GM21515 (cell line): ENCODE measurements around the gene PI16.
"Not testable (repeated sequence)": the region's sequence is repeated elsewhere in the genome, so short reads cannot be mapped to it uniquely, and the experiment has no call there.

Source experiments
- ATAC-seq: cut with Tn5 transposase; IDR thresholded peaks from one replicate; pipeline ENCODE4 v1.9.1; 2021; ENCODE audit not compliant: unreplicated experiment

The PI16 gene

DNA sequence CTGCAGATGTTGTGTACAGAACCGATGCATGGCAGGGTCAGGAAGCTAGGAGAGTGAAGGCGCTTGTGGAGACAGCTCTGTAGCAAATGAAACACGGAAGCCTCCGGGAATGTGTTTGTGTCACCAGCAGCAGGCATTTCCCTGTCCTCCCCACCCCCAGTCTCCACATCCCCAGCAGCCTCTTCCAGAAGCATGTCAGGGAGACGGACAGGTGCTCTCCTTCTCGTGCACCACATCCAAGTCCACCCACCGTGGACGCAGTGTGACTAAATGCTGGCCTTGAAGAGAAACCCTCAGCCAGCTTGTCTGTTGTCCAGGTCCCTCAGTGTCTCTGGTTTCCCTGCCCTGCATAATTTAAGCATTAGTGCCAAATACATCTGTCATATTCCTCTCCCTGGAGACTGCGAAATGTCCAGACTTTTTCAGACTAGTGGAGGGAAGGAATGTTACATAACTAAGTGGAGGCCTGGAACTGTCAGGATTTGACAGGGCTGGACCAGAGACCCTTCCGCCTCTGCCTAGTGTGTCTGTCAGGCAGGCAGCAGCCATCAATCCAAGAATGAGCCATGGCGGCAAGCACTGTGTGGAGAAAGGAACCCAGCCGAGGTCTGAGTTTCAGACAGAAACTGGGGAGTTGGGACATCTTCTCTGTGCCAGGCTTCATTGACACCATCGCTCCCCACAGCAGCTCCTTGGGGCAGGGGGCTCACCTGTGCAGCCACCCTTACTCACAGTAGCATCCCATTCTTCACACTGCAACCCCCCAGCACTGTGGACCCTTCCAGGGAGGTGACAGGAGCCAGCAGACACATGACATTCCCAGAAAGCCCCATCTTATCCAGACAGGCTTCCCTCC, 26.6 kb upstream of the PI16 start:
- ATAC-seq = no peak

DNA sequence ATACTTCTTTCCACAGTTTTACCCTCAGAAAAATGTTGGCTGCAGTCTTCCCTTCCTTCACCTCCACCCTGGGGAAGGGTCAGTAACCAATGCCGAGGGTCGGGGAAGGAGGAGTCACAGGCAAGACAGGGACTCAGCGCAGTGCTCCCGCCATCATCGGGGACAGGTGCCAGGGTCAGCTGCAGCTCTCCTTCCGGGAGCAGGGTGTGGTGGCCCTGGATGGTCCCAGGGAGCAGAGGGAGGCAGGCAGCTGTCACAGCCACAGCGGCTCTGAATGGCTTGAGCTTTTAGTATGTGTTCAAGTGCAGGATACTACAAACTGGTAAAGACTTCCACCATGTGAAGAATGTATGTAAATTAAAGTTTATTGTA, 26.0 kb upstream of the PI16 start:
- no peak for ATAC-seq

DNA sequence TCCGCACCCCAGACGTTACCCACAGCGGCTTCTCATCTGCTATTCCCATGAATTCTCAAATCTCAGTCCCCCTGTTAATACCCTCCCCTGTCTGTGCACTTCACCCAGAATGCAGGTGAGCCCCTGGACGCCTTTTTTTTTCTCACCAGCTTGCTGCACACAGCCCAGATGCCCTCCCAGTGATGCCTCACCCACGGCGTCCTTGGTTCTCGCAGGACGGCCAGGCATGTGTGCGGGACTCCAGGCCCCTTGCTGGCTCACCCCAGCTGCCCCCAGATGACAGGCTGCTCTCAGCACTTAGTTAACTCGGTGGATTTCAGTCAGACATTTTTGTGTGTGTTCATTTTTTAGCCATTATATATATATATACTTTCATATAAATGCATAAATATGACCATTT, 25.4 kb upstream of the PI16 start:
- no peak for ATAC-seq

DNA sequence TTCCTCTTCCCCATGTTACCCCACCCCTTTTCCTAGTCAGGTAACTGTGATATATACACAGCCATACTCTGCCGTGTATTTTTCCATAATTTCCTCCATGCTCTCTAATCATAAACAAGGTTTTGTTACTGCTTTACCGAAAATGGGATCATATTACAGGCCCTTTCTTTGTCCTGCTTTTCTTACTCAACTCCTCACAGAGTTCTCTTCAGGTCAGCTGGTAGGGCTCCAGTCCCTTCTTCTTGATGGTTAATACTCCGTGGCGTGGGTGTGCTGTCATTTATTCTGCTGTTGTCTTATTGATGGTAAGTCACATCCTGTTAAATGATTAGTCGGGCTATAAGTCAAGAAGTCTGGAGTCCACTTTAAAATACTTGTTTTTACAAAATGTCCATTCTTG, 24.9 kb upstream of the PI16 start:
- no peak for ATAC-seq

DNA sequence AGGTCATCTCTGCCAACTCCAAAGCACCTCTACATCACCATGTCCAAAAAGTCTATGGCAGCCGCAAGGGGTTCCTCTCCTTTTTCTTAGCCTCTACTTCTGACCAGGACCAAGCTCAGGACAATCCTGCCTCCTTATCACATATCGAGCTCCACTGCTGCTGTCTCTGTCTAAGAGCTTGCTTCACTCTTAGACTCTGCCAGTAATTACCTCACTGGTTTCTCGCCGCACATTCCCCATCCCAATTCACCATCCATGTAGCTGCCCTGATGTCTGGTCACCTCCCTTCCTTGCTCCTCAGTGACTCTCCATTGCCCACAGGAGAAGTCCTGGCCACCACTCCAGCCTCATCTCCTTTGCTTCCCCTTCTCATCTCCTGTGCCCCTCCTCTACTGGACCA, 24.1 kb upstream of the PI16 start:
- ATAC-seq = no peak

DNA sequence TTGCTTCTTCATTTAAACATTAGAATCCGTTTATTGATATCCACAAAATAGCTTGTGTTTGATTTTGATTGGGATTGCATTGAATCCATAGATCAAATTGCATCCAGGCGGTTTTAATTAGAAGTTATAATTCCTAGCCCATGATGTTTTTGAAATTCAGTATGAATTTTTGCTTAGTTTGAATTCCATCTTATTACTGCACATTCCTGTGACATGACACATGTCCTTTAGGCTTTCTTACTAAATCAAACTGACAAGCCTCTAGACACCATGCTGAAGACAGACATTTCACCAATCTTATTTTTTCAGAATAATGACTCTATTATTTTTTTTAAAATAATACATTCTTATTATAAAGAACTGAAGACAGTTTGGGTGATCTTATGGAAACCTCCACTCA, 21.4 kb upstream of the PI16 start:
- ATAC-seq = no peak

DNA sequence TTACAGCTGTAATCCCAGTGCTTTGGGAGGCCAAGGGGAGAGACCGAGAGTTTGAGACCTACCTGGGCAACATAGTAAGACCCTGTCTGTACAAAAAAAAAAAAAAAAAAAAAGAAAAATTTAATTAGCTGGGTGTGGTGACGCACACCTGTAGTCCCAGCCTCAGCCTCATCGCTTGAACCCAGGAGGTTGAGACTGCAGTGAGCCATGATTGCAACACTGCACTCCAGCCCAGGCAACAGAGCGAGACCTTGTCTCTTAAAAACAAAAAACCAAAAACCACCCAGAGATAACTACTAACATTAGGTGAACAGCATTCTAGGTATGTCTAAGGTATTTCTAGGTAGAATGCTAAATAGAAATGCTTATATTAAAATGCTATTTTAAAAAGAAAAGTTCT, 21.0 kb upstream of the PI16 start:
- ATAC-seq = no peak

DNA sequence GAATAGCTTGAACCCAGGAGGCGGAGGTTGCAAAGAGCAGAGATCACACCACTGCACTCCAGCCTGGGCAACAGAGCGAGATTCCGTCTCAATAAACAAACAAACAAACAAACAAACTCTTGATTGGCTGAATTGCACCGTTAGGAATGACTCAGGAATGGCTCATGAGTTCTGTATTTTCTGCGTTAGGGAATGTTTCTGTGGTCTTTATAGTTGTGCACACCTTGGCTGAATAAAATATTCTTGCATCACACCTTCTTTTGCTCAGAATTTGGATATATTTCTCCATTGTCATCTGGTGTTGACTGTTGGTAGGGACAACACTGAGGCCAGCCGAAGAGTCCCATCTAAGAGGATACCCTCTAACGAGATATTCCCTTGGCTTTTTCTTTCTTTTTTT, 19.6 kb upstream of the PI16 start:
- no peak for ATAC-seq

DNA sequence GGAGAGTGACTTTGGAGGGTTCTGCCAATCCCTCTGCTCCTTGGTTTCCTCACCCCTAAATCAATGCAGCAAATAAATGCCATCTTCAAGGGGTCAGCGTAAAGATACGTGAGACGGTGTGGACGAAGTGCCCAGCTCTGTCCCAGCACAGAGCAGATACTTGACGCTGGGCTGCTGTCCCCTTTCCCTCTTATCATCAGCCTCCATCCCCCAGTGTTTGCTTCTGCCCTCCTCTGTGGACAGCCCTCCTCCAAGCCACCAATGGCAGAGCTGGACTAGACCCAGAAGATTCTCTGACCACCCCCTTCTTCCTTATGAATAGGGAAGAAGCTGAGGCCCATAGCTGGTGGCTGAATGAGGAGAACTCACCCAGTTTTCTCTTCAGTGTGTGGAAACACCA, 17.7 kb upstream of the PI16 start:
- ATAC-seq = no peak

DNA sequence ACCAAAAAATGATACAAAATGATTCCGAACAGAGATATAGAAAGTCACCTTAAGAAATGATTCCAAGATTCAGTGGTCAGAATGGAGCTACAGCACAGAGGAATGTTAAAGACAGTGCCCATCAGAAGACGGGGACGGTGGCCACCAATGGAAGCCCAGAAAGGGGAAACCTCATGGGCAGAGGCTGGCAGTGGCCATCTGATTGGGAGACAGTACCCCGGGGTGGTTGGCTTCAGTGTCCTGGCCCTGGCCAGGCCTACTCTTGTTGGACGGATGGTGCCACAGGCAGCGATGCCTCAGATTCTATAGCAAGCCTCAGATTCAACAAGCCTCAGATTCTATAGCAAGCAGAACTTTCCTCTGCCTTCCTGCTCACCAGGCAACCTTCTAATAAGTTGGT, 16.6 kb upstream of the PI16 start:
- no peak for ATAC-seq

DNA sequence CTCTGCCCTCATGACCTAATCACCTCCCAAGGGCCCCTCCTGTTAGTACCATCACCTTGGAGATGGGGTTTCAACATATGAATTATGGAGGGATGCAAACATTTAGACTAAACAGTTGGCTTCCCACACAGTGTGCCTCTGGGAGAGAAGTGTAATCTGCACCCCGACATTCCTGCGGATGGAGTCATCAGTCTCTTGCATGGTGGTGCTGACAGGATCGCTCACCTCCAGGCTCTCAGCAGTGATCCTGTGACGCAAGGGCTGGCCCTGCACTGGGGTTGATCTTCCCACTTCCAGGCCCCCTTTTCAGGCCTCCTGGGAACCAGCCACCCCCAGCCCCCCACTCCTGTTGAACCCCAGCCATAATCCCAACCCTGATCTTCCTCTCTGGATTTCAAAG, 16.0 kb upstream of the PI16 start:
- ATAC-seq = no peak

DNA sequence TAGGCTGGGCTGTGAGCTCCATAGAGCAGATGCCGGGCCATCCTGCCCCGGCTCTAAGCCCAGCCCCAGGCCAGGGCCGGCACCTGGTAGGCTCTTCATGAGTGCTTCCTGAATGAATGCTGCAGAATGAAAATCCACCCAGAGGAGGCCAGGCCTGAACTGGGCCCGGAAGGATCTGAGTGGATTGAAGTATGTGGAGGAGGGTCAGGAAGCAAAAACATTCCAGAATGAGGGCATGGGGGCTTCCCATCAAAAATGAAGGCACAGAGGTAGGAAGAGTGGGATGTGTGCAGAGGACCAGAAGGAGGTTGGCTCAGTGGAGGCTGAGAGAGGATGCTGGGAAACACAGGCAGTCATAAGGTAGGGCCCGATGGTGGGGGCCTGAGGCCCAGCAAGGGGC, 15.5 kb upstream of the PI16 start:
- not testable (repeated sequence) for ATAC-seq

DNA sequence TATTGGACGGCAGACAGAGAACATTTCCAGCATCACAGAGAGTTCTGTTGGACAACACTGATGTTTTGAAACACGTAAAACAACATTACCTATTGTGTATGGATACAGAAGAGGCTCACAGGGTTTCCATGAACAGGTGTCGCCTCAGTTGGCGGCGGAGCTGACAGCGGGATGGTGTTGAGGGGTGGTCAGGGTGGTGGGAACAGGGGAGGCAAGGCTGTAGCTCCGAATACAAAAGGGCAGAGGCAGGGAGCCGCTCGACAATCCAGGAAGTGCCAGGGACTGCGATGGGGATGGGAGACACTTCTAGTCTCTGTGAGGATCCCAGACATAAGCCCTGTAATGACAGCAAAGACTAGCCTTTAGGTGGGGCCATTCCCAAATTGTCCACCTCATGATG, 14.5 kb upstream of the PI16 start:
- ATAC-seq = no peak

DNA sequence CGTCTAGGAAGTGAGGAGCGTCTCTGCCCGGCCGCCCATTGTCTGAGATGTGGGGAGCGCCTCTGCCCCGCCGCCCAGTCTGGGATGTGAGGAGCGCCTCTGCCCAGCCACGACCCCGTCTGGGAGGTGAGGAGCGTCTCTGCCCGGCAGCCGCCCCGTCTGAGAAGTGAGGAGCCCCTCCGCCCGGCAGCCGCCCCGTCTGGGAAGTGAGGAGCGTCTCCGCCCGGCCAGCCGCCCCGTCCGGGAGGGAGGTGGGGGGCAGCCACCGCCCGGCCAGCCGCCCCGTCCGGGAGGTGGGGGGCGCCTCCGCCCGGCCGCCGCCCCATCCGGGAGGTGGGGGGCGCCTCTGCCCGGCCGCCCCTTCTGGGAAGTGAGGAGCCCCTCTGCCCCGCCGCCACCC, 13.0 kb upstream of the PI16 start:
- ATAC-seq = not testable (repeated sequence)

DNA sequence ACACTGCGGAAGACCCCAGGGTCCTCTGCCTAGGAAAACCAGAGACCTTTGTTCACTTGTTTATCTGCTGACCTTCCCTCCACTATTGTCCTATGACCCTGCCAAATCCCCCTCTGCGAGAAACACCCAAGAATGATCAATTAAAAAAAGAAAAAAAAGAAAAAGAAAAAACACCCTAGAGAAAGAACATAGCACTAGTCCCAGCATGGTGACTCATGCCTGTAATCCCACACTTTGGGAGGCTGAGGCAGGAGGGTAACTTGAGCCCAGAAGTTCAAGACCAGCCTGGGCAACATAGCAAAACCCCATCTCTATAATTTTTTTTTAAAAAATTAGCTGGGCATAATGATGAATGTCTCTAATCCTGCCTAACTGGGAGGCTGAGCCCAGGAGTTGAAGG, 12.2 kb upstream of the PI16 start:
- ATAC-seq = not testable (repeated sequence)

DNA sequence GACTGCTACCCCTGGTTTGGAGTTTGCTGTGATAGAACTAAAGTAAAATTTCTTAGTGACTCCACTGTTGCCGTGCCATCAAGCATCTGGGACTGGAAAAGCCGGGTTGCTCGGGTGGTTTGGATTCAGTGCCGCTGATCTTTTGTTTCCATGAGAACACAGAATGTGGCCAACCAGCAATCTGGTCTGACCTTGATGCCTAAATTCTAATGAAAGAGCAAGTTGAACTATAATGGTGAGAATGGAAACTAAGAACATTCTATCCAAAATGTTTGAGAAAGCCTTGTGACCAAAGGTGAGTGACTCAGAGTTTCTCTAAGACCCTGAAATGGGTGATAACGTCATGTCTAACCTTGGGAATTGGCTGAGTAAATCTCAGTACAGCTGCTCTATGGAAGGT, 9.9 kb upstream of the PI16 start:
- no peak for ATAC-seq

DNA sequence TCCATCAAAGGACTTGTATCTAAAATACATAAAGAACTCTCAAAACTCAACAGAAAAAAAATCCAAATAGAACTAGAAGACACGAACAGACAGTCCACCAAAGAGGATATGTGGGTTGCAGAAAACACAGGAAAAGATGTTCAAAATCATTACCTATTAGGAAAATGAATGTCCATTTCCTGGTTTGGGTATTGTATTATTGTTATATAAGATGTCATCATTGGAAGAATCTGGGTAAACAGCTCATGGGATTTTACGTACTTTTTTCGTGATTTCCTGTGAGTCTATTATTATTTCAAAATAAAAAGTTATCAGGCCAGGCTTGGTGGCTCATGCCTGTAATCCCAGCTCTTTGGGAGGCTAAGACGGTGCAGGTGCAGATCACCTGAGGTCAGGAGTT, 9.2 kb upstream of the PI16 start:
- no peak for ATAC-seq

DNA sequence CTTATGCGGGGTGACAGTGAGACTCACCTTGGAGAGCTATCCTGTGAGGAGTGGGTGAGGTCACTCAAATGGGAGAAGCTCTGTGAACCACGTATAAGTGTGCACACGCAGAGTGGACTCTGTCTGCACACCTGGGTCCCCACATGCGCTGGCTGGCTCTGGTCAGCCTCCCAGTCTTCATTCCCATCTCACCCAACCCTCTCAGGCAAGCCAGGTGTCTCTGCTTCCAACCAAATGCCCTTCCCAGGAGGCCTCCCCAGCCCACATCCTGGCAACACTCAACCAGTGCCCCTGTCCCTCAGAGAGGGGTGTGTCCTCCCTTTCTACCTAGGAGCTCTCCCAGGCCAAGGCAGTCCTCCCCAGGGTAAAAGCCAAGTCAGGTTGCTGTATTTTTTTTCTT, 8.0 kb upstream of the PI16 start:
- no peak for ATAC-seq

DNA sequence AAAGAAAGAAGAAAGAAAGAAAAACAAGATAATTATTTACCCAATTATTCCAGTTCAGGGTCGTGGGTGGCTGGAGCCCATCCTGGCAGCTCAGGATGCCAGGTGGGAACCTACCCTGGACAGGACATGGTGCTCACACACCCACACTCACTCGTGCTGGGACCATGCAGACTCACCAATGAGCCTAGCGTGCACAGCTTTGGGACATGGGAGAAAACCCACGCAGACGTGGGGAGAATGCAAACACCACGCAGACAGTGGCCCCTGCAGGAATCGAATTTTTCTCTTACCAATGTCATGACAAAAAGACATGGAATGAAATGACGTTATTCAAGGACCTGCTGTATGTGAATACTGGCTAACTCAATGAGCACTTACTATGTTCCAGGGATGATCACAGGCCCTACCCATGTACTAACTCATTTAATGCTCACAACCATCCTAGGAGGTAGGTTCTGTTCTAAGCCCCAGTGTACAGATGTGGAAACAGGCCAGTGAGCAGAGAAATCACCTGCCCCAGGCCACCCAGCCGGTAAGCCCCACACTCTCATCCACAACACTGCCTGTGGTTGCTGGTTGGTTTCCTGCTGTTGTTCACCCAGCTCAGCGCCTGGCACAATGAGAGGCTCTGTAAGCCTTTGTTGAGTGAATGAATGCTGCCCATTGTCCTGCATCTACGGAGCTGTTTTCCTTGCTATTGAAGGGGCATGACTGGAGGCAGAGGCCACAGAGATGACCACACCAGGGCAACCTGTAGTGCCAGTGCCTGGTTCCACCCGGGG, 6.8 kb upstream of the PI16 start:
- ATAC-seq = no peak

DNA sequence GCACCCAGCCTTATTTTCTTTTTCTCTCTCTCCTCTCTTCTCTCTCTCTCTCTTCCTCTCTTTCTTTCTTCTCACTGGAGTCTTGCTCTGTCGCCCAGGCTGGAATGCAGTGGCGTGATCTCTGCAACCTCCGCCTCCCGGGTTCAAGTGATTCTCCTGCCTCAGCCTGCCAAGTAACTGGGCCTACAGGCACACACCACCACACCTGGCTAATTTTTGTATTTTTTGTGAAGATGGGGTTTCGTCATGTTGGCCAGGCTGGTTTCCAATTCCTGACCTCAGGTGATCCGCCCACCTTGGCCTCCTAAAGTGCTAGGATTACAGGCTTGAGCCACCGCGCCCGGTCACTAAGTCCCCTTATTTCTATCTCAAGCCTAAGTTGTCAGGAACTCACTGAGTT, 5.5 kb upstream of the PI16 start:
- not testable (repeated sequence) for ATAC-seq

DNA sequence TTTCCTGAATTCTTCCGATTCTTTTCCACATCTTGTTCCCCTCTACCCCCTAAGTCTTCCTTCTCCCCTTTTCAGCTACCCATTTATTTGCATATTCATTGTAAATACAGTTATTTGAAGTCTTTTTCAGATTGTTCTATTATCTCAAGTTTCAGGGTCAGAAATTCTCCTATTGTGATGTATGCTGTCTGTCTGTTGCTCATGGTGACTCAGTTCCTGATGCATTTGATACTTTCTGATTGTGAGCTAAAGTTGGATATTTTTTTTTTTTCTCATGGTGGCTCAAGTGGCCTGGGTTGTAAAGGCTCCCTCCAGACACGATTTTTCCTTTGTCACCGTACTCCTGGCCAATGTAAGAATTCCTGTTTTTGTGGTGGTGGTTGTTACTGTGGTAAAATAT, 4.9 kb upstream of the PI16 start:
- ATAC-seq = no peak

DNA sequence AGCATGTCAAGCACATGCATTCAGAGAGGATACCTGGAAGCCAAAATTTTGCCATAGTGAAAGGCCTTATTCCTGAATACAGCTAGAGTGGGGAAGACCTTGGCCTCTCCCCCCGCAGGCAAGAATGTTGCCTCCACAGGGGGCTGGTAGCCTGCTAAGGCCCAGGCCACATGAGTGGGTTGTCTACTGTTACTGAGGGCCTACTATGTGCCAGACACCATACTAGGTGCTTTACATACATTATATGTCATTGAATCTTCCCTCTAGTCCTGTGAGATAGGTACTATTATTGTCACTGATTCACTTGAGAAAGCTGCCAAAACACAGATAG, 642 bp upstream of the PI16 start:
- ATAC-seq = no peak

DNA sequence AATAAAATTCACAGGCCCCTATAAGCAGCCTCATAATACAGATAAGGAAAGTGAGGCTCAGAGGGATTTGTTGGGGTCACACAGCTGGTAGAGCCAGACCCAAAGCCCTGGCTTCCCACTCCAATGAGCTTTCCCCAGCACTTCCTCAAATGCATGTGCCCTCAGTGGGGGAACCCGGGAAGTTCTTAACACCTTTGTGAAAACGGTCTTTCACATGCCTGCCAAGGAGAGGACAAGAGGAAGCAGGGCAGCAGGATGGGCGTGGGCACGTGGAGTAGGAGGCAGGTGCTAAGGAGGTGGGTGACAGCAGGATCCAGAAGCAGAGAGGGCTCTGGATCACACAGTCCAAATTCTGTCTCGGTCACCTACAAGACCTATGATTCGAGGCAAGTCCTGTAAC, 598 bp downstream of the PI16 start:
- no peak for ATAC-seq
